Uterus (tissue), 2 donors: Measurements from ENCODE around the gene SMAD5.

Source experiments
- POLR2A ChIP-seq, 2 donors: fragments of 450-650 bp; IDR thresholded peaks; one replicate each; pipeline ENCODE4 v1.6.1; 2016; ENCODE audit warnings: antibody characterized with exemption in 2 of 2, mild to moderate bottlenecking in 1 of 2, moderate library complexity in 1 of 2
- TF ChIP-seq, protein P1 (sequence below), 4 experiments: fragments of 200-600 bp in 2 of 4; fragments of 450-650 bp in 2 of 4; sonication (generic) in 2 of 4; IDR thresholded peaks; one replicate each; pipeline ENCODE4 v1.5.1; 2016 to 2019; ENCODE audit warnings: antibody characterized with exemption in 4 of 4, mild to moderate bottlenecking in 2 of 4, moderate library complexity in 1 of 4

DNA sequence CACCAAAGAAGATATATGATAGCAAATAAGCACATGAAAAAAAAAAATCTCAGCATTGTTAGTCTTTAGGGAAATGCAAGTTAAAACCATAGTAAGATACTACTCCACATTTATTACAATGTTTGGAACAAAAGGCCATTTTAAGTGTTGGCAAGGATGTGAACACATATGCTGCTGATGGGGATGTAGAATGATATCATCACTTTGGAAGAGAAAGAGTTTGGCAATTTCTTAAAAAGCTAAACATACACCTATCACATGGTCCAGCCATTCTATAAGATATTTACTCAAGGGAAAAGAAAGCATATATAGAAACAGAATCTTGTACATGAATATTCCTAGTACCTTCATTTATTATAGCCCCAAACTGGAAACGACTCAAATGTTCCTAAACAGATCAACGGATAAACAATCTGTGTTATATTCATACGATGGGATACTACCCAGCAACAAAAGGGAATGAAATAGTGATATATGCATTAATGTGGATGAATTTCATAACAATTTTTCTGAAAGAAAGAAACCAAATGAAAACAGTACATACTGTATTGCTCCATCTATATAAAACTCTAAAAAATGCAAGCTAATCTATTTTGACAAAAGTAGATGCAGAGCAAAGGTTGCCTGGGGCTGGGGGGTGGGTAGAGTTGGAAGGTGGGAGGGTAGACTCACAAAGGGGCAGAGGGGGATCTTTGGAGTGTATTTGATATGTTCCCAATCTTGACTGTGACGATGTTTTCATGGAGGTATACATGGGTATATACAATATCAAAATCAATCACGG is 45.7 kb upstream of the SMAD5 start:
- TF ChIP-seq POLR2A (IDR thresholded peaks at IDR 0.05): no peak
- TF ChIP-seq, protein P1, sequence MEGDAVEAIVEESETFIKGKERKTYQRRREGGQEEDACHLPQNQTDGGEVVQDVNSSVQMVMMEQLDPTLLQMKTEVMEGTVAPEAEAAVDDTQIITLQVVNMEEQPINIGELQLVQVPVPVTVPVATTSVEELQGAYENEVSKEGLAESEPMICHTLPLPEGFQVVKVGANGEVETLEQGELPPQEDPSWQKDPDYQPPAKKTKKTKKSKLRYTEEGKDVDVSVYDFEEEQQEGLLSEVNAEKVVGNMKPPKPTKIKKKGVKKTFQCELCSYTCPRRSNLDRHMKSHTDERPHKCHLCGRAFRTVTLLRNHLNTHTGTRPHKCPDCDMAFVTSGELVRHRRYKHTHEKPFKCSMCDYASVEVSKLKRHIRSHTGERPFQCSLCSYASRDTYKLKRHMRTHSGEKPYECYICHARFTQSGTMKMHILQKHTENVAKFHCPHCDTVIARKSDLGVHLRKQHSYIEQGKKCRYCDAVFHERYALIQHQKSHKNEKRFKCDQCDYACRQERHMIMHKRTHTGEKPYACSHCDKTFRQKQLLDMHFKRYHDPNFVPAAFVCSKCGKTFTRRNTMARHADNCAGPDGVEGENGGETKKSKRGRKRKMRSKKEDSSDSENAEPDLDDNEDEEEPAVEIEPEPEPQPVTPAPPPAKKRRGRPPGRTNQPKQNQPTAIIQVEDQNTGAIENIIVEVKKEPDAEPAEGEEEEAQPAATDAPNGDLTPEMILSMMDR (IDR thresholded peaks at IDR 0.05): no peak
